Thyroid gland (tissue), 4 donors: ENCODE results near the gene PPP6R1. TPM values are rescaled to one million over a fixed set of nuclear protein-coding genes. Genes with fewer than 3 reads are reported as not detected.

Experiments
- DNase-seq, 2 donors: peaks; one replicate each; pipeline ENCODE4 v3.0.0-alpha.2; 2019
- H3K27ac ChIP-seq, 3 donors: fragments of 200-600 bp; sonication (generic); 1 replicate in 2 of 3; 2 replicates in 1 of 3; pipeline ENCODE4 v1.5.1; 2016 to 2019; ENCODE audit warnings: mild to moderate bottlenecking in 1 of 3, moderate library complexity in 1 of 3
- H3K27me3 ChIP-seq: fragments of 200-600 bp; sonication (generic); one replicate; pipeline ENCODE4 v1.5.1; 2019
- H3K36me3 ChIP-seq, 2 donors: fragments of 200-600 bp; sonication (generic); one replicate each; pipeline ENCODE4 v1.5.1; 2016 to 2019
- H3K4me1 ChIP-seq, 2 donors: fragments of 200-600 bp; sonication (generic); one replicate each; pipeline ENCODE4 v1.5.1; 2017 to 2019
- H3K4me3 ChIP-seq, 3 donors: fragments of 200-600 bp; sonication (generic); replicated peaks in 1 of 3; 1 replicate in 2 of 3; 2 replicates in 1 of 3; pipeline ENCODE4 v1.5.1; 2016; ENCODE audit warnings: mild to moderate bottlenecking in 1 of 3
- H3K9me3 ChIP-seq: fragments of 200-600 bp; sonication (generic); one replicate; pipeline ENCODE4 v1.5.1; 2017
- CTCF ChIP-seq, 6 experiments: fragments of 200-600 bp in 3 of 6; fragments of 450-650 bp in 3 of 6; sonication (generic) in 3 of 6; IDR thresholded peaks; one replicate each; pipeline ENCODE4 v1.5.1; 2016 to 2019; ENCODE audit warnings: antibody characterized with exemption in 6 of 6, mild to moderate bottlenecking in 2 of 6, inconsistent platforms in 1 of 6, moderate library complexity in 1 of 6
- POLR2A ChIP-seq, 2 donors: fragments of 450-650 bp; IDR thresholded peaks; one replicate each; pipeline ENCODE4 v1.6.1; 2017; ENCODE audit warnings: antibody characterized with exemption in 2 of 2, mild to moderate bottlenecking in 2 of 2, moderate library complexity in 1 of 2
- WGBS, 2 donors: methylation state at CpG; one replicate each; pipeline ENCODE4 v1.1.5; 2017; 5-methylcytosine and 5-hydroxymethylcytosine counted together
- intact Hi-C: fragments of 100-400 bp; cut with DNase I; formaldehyde crosslinking; loops from one replicate; pipeline ENCODE4 v1.15.1; 2023
- total RNA-seq, 4 donors: library from RNA; depleted of rRNA; stranded (reverse); fragments of >200 nt; gene quantifications; one replicate each; pipeline ENCODE4 v1.2.3, GENCODE V29; 2016

Gene PPP6R1
- total RNA-seq, 4 donors from 2014 or later, result 26.1 to 99.8 (median 54.2) TPM

- TF ChIP-seq CTCF (IDR thresholded peaks at IDR 0.05) (no peak), POLR2A (IDR thresholded peaks at IDR 0.05) (no peak)
- Histone ChIP-seq H3K4me3 (no peak overlapping the region), H3K27me3 (no peaks in the 10 kb centered on the region), H3K27ac (no peak overlapping the region), H3K9me3 (no peaks in the 10 kb centered on the region), H3K36me3 (peaks cover 0 to 15% of the 10 kb centered on the region in 2 donors), H3K4me1 (no peaks in the 10 kb centered on the region)
- 91% methylated on average over 17 to 25 of the region's 25 CpGs for WGBS, 2 donors
- no peak for DNase-seq
- intact Hi-C loops, result no loop called here
Measured at GRCh38 chr19:55270172-55270942, 11.5 kb upstream of the PPP6R1 start.

GRCh38 chr19:55269299-55269698 lies 10.5 kb upstream of the PPP6R1 start:
- no peaks in the 10 kb centered on the region for H3K4me1 ChIP-seq
- peaks cover 0 to 15% of the 10 kb centered on the region in 2 donors for H3K36me3 ChIP-seq
- intact Hi-C loops, result no loop called here
- H3K4me3 ChIP-seq, result no peak overlapping the region
- no peaks in the 10 kb centered on the region for H3K27me3 ChIP-seq
- WGBS, 2 donors, result 79 to 88% methylated on average over 8 of the region's 8 CpGs
- TF ChIP-seq POLR2A (IDR thresholded peaks at IDR 0.05), result no peak
- DNase-seq, result no peak
- H3K27ac ChIP-seq, result no peak overlapping the region
- H3K9me3 ChIP-seq, result no peaks in the 10 kb centered on the region

- H3K9me3 ChIP-seq, result no peaks in the 10 kb centered on the region
- H3K27me3 ChIP-seq, result no peaks in the 10 kb centered on the region
- no peaks in the 10 kb centered on the region for H3K4me1 ChIP-seq
- 97 to 98% methylated on average over 4 of the region's 4 CpGs for WGBS, 2 donors
- no peak for TF ChIP-seq POLR2A (IDR thresholded peaks at IDR 0.05)
- no peak for TF ChIP-seq CTCF (IDR thresholded peaks at IDR 0.05)
- H3K4me3 ChIP-seq, result no peak overlapping the region
- DNase-seq, result no peak
- H3K36me3 ChIP-seq, result peaks cover 0 to 4% of the 10 kb centered on the region in 2 donors
- intact Hi-C loops, result no loop called here
- H3K27ac ChIP-seq, result no peak overlapping the region
Measured at GRCh38 chr19:55266840-55267239, 8.0 kb upstream of the PPP6R1 start.

- 95 to 96% methylated on average over 3 of the region's 3 CpGs for WGBS, 2 donors
- peaks cover 0 to 4% of the 10 kb centered on the region in 2 donors for H3K36me3 ChIP-seq
- TF ChIP-seq POLR2A (IDR thresholded peaks at IDR 0.05) (no peak), CTCF (IDR thresholded peaks at IDR 0.05) (no peak)
Measured at GRCh38 chr19:55266404-55266803, 7.6 kb upstream of the PPP6R1 start.

GRCh38 chr19:55265723-55266386 lies 7.0 kb upstream of the PPP6R1 start:
- TF ChIP-seq POLR2A (IDR thresholded peaks at IDR 0.05), result no peak
- TF ChIP-seq CTCF (IDR thresholded peaks at IDR 0.05), result no peak
- Histone ChIP-seq H3K9me3 (no peaks in the 10 kb centered on the region), H3K27ac (no peak overlapping the region), H3K4me3 (no peak overlapping the region), H3K4me1 (no peaks in the 10 kb centered on the region), H3K27me3 (no peaks in the 10 kb centered on the region), H3K36me3 (peaks cover 0 to 4% of the 10 kb centered on the region in 2 donors)
- 88 to 98% methylated on average over 12 of the region's 12 CpGs for WGBS, 2 donors
- no peak for DNase-seq
- intact Hi-C loops, result no loop called here

More at GRCh38 chr19:55266404-55266803, 7.6 kb upstream of the PPP6R1 start:
- intact Hi-C loops, result no loop called here
- no peak overlapping the region for H3K27ac ChIP-seq
- no peak overlapping the region for H3K4me3 ChIP-seq
- no peak for DNase-seq
- H3K9me3 ChIP-seq, result no peaks in the 10 kb centered on the region
- H3K4me1 ChIP-seq, result no peaks in the 10 kb centered on the region
- H3K27me3 ChIP-seq, result no peaks in the 10 kb centered on the region
